GM12873 (cell line): ENCODE measurements around the gene IRX4.

Source experiments
- CTCF ChIP-seq: IDR thresholded peaks from 2 replicates; pipeline ENCODE4 v1.5.1; 2012; ENCODE audit warnings: low read depth, mild to moderate bottlenecking, moderate library complexity, low read length, control low read depth; ENCODE audit not compliant: insufficient read depth; ENCODE audit errors: missing control alignments

The IRX4 gene

DNA sequence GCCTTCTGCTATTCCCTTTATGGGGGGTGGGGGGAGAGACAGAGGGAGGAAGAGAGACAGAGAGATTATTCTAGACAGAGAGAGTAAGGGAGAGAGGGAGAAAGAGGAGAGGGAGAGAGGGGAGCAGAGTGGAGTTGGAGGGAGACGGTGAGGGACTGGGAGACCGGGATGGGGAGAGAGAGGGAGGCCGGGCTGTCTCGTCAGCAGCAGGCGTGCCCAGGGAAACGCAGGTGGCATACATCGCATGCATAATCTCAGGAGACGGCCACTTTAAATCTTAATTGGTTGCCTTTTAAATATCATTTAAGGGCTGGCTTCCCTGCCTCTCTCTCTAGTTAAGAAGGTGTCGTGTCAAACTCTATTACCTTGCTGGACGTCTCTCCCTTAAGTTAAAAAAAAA is 8.4 kb downstream of the IRX4 start:
- TF ChIP-seq CTCF: no peak

- TF ChIP-seq CTCF: no peak
Measured at GRCh38 chr5:1873243-1873959, 9.3 kb downstream of the IRX4 start.

GRCh38 chr5:1871441-1871840 is 11.3 kb downstream of the IRX4 start:
- no peak for TF ChIP-seq CTCF

DNA sequence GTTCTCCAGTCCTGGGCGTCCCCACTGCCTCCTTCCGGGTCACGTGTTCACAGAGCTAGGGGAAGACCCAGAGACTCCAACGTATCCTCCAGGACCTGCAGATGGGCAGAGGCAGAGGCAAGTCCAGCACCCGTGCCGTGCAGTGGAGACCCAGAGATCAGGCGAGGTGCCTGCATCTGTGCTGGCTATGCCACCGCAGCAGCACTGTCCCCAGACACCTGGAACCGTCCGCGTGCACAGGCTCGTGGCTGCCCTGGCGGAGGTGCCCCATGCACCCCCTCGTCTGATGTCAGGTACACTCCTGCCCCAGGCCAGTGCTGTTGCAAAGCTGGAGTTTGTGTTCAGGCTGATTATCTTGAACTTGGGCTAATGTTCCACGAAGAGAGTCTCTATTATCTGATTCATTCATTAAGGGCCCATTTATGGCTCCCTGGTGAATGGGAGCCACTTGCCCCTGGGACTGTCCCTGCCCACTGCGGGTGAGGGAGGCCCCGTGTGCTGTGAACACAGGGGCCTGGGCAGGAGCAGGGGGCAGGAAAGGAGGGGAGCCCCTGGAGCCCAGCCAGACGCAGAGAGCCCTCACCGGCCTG is 13.7 kb downstream of the IRX4 start:
- TF ChIP-seq CTCF: no peak

DNA sequence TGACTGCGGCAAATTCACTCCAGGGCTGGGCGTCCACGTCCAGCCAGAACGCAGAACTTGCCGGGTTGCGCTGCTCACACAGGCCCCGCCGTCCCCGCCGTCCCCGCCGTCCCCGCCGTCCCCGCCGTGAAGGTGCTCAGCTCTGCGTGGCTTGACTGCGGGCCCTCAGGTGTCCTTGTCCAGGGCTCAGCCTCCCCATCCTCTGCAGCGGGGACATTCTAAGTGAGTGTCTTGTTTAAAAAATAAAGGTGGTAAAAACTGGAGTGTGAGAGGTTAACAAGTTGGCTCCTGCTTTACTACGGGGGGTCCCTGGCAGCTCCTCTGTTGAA is 14.9 kb downstream of the IRX4 start:
- no peak for TF ChIP-seq CTCF

DNA sequence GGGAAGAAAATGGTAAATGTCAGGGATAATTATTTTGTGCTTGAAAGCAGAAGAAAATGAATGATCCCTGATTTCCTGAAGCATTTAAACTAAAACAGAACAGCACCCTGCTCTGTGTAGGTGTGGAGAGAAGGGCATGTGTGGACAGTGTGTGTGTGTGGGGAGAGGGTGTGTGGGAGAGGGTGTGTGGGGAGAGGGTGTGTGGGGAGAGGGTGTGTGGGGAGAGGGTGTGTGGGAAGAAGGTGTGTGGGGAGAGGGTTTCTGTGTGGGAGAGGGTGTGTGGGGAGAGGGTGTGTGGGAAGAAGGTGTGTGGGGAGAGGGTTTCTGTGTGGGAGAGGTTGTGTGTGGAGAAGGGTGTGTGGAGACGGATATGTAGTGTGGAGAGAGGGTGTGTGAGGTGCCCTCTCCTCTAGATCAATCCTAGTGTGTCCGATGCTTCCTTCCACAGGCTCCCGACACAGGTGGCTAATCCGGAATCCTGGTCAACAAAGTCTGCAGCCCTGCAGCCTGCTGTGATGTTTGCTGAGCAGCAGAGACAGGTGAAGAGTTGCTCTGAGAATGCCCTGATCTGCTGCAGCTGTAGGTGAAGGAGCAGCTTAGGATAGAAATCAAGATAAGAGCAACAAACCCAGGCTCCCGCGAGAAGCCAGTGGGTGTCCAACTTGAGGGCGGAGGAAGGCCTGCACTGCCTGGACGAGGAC is 15.5 kb downstream of the IRX4 start:
- TF ChIP-seq CTCF: no peak

DNA sequence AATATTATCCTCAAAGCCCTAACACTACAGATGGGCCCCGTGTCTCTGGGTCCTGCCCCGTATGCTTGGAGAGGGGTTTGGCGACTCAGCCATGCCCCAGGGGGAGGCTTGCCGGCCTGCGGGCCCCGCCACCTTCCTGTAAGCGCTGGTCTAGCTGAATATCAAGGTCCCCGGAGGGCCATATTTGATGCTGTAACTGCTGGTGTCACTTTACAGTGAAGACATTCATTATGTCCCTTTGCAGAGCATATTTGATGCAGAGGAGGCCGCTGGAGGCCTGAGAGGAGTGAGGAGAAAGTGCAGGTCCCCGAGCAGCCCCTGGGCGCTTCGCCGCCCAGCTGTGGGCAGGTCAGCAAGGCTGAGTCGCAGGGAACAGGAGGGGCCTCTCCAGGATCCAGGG is 16.8 kb downstream of the IRX4 start:
- TF ChIP-seq CTCF: no peak
